ENCODE measurements around the gene SLX4IP.
A peak's percentile ranks its signal among the peaks of the same experiment; 100 is the strongest.

The SLX4IP gene

DNA sequence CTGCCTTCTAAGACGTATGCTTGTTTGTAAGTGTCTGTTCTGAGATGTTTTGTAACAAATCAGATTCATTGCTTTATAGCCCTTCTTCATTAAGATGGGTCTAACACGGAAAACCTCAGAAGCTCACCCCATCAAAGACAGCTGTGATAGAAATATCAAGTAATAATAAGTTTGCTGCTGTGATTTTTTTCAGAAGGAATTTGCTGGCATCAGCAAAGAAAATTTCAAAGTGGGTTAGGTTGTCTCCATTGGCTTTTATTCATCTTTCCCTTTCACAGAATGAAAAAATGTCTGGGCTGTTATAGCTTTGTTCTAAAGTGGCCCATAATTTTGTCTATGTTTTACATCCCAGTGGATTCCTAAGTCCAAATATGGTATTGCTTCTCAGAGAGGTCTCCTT is 81.4 kb downstream of the SLX4IP start:
- no peaks in the 10 kb centered on the region for H3K9me3 Mint-ChIP-seq
- peaks cover 47% of the 10 kb centered on the region for H3K4me1 Mint-ChIP-seq
- H3K27me3 Mint-ChIP-seq: no peaks in the 10 kb centered on the region
- DNase-seq: no peak
- H3K36me3 Mint-ChIP-seq: peaks cover 5% of the 10 kb centered on the region
- no peak overlapping the region for H3K4me3 Mint-ChIP-seq
- CTCF ChIA-PET: interaction anchor here (1.5 kb wide), 1 partner anchor 20 kb away, joined by 3 read pairs; no protein-coding TSS in a partner anchor
- H3K27ac Mint-ChIP-seq: no peak overlapping the region

DNA sequence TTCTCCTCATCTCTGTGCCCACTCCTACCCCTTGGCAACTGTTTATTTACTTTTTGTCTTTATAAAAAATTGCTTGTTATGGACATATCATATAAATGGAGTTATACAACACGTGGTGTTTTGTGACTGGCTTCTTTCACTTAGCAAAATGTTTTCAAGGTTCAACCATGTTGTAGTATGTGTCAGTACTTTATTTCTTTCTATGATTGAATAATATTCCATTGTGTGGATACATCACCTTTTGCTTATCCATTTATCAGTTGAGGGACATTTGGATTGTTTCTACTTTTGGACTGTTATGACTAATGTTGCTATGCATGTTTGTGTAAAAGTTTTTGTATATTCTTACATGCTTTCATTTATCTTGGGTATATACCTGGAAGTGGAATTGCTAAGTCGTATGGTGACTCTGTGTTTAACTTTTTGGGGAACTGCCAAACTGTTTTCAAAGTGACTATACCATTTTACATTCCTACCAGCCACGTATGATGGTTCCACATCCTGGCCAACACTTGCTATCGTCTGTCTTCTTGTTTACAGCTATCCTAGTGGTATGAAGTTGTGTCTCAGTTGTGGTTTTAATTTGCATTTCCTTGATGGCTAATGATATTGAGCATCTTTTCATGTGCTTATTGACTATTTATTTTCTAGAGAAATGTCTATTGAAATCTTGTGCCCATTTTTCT is 84.4 kb downstream of the SLX4IP start:
- CTCF ChIA-PET: no interaction called here
- Mint-ChIP-seq H3K4me1 (peaks cover 37% of the 10 kb centered on the region), H3K9me3 (no peaks in the 10 kb centered on the region), H3K36me3 (peaks cover 6% of the 10 kb centered on the region), H3K27me3 (no peaks in the 10 kb centered on the region), H3K27ac (peak overlapping the region; percentile 59), H3K4me3 (no peak overlapping the region)
- DNase-seq: no peak

DNA sequence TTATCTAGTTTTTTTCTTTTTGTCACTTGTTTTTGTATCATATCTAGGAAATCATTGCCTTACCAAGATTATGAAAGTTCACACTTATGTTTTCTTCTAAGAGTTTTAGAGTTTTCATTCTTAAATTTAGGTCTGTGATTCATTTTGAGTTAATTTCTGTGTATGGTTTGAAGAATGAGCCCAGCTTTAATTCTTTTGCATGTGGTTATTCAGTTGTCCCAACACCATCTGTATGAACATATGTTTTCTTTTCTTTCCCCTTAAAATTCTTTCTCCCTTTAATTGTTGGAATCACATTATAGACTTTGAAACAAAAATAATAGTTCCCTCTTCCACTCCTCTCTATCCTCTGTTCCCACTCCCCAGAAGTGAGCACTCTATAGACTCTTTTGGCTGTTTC is 85.4 kb downstream of the SLX4IP start:
- no peak for DNase-seq
- CTCF ChIA-PET: interaction anchor here (1.0 to 1.2 kb wide), 2 partner anchors 18 to 95 kb away, joined by 3 to 4 read pairs; no protein-coding TSS in a partner anchor
- Mint-ChIP-seq H3K27me3 (no peaks in the 10 kb centered on the region), H3K9me3 (no peaks in the 10 kb centered on the region), H3K4me3 (no peak overlapping the region), H3K4me1 (peaks cover 37% of the 10 kb centered on the region), H3K27ac (no peak overlapping the region), H3K36me3 (peaks cover 3% of the 10 kb centered on the region)

GRCh38 chr20:10521068-10521831 is 86.1 kb downstream of the SLX4IP start:
- no peak overlapping the region for H3K4me3 Mint-ChIP-seq
- no peaks in the 10 kb centered on the region for H3K9me3 Mint-ChIP-seq

GRCh38 chr20:10521836-10522235 is 86.7 kb downstream of the SLX4IP start:
- H3K27ac Mint-ChIP-seq: no peak overlapping the region
- no peaks in the 10 kb centered on the region for H3K9me3 Mint-ChIP-seq
- CTCF ChIA-PET: interaction anchor here (0.7 to 1.2 kb wide), 3 partner anchors 9 to 31 kb away, joined by 3 read pairs; no protein-coding TSS in a partner anchor
- H3K36me3 Mint-ChIP-seq: peaks cover 3% of the 10 kb centered on the region
- DNase-seq: no peak
- no peak overlapping the region for H3K4me3 Mint-ChIP-seq
- peaks cover 31% of the 10 kb centered on the region for H3K4me1 Mint-ChIP-seq
- H3K27me3 Mint-ChIP-seq: no peaks in the 10 kb centered on the region

More at GRCh38 chr20:10521068-10521831, 86.1 kb downstream of the SLX4IP start:
- Mint-ChIP-seq H3K27me3 (no peaks in the 10 kb centered on the region), H3K36me3 (peaks cover 3% of the 10 kb centered on the region), H3K27ac (no peak overlapping the region), H3K4me1 (peaks cover 31% of the 10 kb centered on the region)
- CTCF ChIA-PET: interaction anchor here (0.7 to 1.2 kb wide), 3 partner anchors 17 to 96 kb away, joined by 3 to 4 read pairs (median 3); no protein-coding TSS in a partner anchor
- no peak for DNase-seq

GRCh38 chr20:10522328-10522727 is 87.2 kb downstream of the SLX4IP start:
- Mint-ChIP-seq H3K27ac (no peak overlapping the region), H3K9me3 (no peaks in the 10 kb centered on the region), H3K4me3 (no peak overlapping the region), H3K36me3 (peaks cover 3% of the 10 kb centered on the region), H3K27me3 (no peaks in the 10 kb centered on the region), H3K4me1 (peaks cover 31% of the 10 kb centered on the region)
- CTCF ChIA-PET: interaction anchor here (0.9 kb wide), 1 partner anchor 10 kb away, joined by 3 read pairs; no protein-coding TSS in a partner anchor
- DNase-seq: no peak

- CTCF ChIA-PET: no interaction called here
- Mint-ChIP-seq H3K4me1 (peaks cover 31% of the 10 kb centered on the region), H3K27ac (no peak overlapping the region), H3K36me3 (peaks cover 3% of the 10 kb centered on the region), H3K4me3 (no peak overlapping the region), H3K9me3 (no peaks in the 10 kb centered on the region), H3K27me3 (no peaks in the 10 kb centered on the region)
- no peak for DNase-seq
Measured at GRCh38 chr20:10523443-10523842, 88.3 kb downstream of the SLX4IP start.

DNA sequence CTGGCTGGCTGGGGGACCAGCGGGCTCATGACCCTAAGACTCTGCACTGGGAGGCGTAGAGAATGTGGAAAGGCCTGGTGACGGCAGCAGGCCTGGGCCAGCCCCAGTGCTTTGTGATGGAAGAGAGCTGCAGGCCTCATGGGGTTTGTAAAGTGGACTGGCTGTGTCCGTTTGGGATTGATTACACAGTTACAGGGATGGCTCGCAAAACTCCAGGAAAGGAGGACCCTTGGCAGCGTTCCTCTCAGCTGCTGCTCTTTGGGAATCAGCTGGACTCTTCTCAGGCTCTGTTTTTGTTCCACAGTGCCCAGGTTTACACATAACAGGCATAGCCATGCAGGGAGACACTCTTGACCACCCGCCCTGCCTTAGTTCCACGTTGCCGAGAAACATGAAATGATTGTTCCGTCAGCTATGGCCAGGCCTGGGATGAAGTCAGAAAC is 89.0 kb downstream of the SLX4IP start:
- Mint-ChIP-seq H3K27me3 (no peaks in the 10 kb centered on the region), H3K36me3 (peaks cover 3% of the 10 kb centered on the region), H3K4me1 (peaks cover 29% of the 10 kb centered on the region), H3K4me3 (no peak overlapping the region), H3K27ac (no peak overlapping the region), H3K9me3 (no peaks in the 10 kb centered on the region)
- DNase-seq: no peak
- CTCF ChIA-PET: no interaction called here

- CTCF ChIA-PET: no interaction called here
Measured at GRCh38 chr20:10524643-10525042, 89.5 kb downstream of the SLX4IP start.

GRCh38 chr20:10527781-10528180 is 92.7 kb downstream of the SLX4IP start:
- no peak for DNase-seq
- Mint-ChIP-seq H3K27ac (no peak overlapping the region), H3K4me1 (peaks cover 12% of the 10 kb centered on the region), H3K36me3 (peaks cover 2% of the 10 kb centered on the region), H3K4me3 (no peak overlapping the region), H3K9me3 (no peaks in the 10 kb centered on the region), H3K27me3 (no peaks in the 10 kb centered on the region)
- CTCF ChIA-PET: interaction anchor here (0.9 to 1.3 kb wide), 2 partner anchors 9 to 16 kb away, joined by 3 to 4 read pairs; no protein-coding TSS in a partner anchor

More at GRCh38 chr20:10524643-10525042, 89.5 kb downstream of the SLX4IP start:
- Mint-ChIP-seq H3K9me3 (no peaks in the 10 kb centered on the region), H3K4me1 (peaks cover 23% of the 10 kb centered on the region), H3K36me3 (peaks cover 3% of the 10 kb centered on the region), H3K27me3 (no peaks in the 10 kb centered on the region), H3K4me3 (no peak overlapping the region), H3K27ac (no peak overlapping the region)
- DNase-seq: no peak

DNA sequence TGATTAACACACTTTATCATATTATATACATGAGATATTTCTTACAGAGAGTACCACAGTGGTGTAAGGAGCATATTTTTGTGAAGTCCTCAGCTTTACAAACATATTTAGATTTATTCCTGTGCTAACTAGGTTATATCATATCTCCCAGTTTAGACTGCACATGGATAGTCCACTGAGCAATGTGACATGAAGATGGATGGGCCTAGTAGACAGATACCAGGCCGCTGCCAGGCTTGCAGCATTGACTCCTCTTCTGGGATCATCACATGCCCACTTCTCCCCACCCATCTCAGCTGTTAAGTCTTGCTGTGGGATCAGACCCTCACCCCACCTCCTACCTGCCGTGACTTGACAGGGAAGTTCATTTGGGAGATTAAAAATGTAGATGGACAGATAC is 95.8 kb downstream of the SLX4IP start:
- no peaks in the 10 kb centered on the region for H3K36me3 Mint-ChIP-seq
- CTCF ChIA-PET: interaction anchor here (0.6 to 1.1 kb wide), 3 partner anchors 15 to 104 kb away, joined by 3 read pairs; no protein-coding TSS in a partner anchor

DNA sequence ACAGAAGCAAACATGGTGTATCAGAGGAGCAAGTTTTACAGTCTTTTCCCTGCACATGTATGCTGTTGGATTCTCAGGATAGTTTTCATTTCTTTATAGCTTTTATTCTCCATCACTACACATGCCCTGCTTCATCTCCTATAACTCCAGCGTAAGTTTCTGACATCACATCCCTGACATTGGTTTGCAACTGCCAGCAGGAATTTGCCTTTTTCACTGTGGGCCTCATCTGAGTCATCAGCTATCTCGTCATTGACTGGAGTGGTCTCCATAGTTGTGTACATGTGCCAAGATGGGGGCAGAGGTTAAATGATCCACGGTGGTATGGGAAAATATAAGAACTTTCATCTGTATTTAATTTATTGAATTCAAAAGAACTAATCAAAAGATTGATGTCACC is 96.7 kb downstream of the SLX4IP start:
- Mint-ChIP-seq H3K36me3 (no peaks in the 10 kb centered on the region), H3K4me1 (peaks cover 8% of the 10 kb centered on the region), H3K27me3 (no peaks in the 10 kb centered on the region), H3K27ac (no peak overlapping the region), H3K4me3 (no peak overlapping the region), H3K9me3 (no peaks in the 10 kb centered on the region)
- CTCF ChIA-PET: interaction anchor here (0.6 to 0.9 kb wide), 2 partner anchors 43 to 500 kb away, joined by 3 read pairs; no protein-coding TSS in a partner anchor
- no peak for DNase-seq

More for the DNA sequence above, 95.8 kb downstream of the SLX4IP start:
- no peaks in the 10 kb centered on the region for H3K27me3 Mint-ChIP-seq
- peaks cover 8% of the 10 kb centered on the region for H3K4me1 Mint-ChIP-seq
- no peak overlapping the region for H3K27ac Mint-ChIP-seq
- no peaks in the 10 kb centered on the region for H3K9me3 Mint-ChIP-seq
- DNase-seq: no peak
- H3K4me3 Mint-ChIP-seq: no peak overlapping the region

DNA sequence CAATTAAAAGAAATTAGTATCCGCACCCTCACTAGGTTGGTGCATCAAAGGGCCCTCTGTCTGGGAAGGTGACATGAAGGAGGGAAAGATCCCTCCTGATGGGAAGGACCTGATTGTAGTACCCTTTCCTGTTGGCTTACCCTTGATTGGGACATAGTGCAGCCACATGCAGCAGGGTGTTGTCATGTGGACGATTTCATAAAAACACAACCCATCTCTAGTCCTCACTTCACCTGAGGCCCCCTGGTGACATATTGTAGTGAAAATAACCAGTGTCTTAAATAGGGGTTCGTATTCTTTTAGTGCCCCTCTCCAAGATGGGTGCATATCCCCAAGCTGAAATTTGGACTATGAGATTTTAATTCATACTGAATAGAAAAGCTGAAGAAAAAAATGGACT is 97.3 kb downstream of the SLX4IP start:
- no peaks in the 10 kb centered on the region for H3K36me3 Mint-ChIP-seq
- CTCF ChIA-PET: interaction anchor here (0.6 to 0.9 kb wide), 2 partner anchors 43 to 500 kb away, joined by 3 read pairs; no protein-coding TSS in a partner anchor
- H3K27ac Mint-ChIP-seq: no peak overlapping the region
- peaks cover 8% of the 10 kb centered on the region for H3K4me1 Mint-ChIP-seq
- no peaks in the 10 kb centered on the region for H3K9me3 Mint-ChIP-seq
- no peak overlapping the region for H3K4me3 Mint-ChIP-seq
- DNase-seq: no peak
- H3K27me3 Mint-ChIP-seq: no peaks in the 10 kb centered on the region

- Mint-ChIP-seq H3K9me3 (no peaks in the 10 kb centered on the region), H3K36me3 (no peaks in the 10 kb centered on the region), H3K4me3 (no peak overlapping the region), H3K4me1 (peaks cover 15% of the 10 kb centered on the region), H3K27ac (no peak overlapping the region), H3K27me3 (no peaks in the 10 kb centered on the region)
- CTCF ChIA-PET: interaction anchor here (0.6 to 2.3 kb wide), 19 partner anchors 9 to 220 kb away, joined by 3 to 10 read pairs (median 4); no protein-coding TSS in a partner anchor
- peak; percentile 64 for DNase-seq
Measured at GRCh38 chr20:10536531-10536930, 101.4 kb downstream of the SLX4IP start.

All from activated naive CD4-positive, alpha-beta T cell treated with anti-CD3 and anti-CD28 coated beads, Interleukin-2, amount 10 ng/mL, durations not matched to agents 7 days and 5 days (primary cell).